HG02973 (cell line): Measurements from ENCODE around the gene DESI1.
"Not testable (repeated sequence)": the region's sequence is repeated elsewhere in the genome, so short reads cannot be mapped to it uniquely, and the experiment has no call there.

Experiments used
- ATAC-seq: cut with Tn5 transposase; IDR thresholded peaks from one replicate; pipeline ENCODE4 v1.9.1; 2021; ENCODE audit warnings: moderate library complexity; ENCODE audit not compliant: unreplicated experiment

The DESI1 gene

GRCh38 chr22:41620589-41621098 is at the start of gene DESI1:
Gene DESI1, minus strand, starts transcription at chr22:41621043. Its CDS starts 204 bp downstream, at chr22:41620839.
- ATAC-seq: peak; percentile 17

GRCh38 chr22:41668971-41669911 is 48.4 kb upstream of the DESI1 start:
- no peak for ATAC-seq

DNA sequence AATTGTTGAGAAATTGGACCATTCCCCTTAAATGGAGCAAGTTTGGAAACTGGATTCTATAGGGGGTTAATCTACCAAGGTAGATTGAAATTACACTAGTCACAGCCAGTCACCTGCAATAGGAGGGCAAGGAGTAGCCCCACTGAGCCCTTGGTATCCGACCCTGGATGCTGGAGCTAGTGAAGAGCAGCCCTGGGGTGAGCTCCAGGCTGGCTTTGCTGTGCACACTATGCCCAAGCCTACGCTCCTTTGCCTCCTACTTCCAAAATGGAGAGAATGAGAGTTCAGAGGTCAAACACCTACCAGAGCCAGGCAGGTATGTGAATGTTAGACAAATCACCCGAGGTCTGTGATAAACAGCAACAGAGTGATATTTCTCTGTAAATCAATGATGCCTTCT is 44.1 kb upstream of the DESI1 start:
- no peak for ATAC-seq

DNA sequence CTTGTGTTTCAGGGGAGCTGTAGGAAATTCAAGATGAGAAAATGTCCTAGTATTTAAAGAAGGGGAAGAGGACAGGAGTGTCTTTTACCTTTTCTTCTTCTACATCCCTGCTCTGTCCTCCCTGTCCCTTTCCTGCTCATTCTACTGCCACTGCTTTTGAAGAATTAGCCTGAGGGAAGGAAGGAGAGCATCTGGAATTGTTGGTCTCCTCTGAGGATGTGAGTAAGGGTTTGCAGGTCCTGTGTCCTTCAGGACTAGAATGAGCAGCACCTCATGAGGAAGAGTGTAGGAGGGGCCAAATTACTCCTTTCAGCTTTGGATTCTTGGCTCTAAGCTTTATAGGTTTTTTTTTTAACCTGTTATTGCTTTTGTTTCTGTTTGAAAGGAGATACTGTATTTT is 43.6 kb upstream of the DESI1 start:
- ATAC-seq: no peak

GRCh38 chr22:41663594-41663993 is 42.8 kb upstream of the DESI1 start:
- not testable (repeated sequence) for ATAC-seq

DNA sequence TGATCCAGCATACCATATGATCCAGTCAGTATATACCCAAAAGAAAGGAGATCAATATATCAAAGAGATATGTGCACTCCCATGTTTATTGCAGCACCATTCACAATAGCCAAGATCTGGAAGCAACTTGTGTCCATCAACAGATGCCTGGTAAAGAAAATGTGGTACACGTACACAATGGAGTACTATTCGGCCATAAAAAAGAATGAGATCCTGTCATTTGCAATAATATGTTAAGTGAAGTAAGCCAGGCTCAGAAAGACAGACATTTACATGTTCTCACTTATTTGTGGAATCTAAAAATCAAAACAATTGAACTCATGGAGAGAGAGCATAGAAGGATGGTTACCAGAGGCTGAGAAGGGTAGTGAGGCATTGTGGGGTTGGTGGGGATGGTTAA is 40.9 kb upstream of the DESI1 start:
- no peak for ATAC-seq

DNA sequence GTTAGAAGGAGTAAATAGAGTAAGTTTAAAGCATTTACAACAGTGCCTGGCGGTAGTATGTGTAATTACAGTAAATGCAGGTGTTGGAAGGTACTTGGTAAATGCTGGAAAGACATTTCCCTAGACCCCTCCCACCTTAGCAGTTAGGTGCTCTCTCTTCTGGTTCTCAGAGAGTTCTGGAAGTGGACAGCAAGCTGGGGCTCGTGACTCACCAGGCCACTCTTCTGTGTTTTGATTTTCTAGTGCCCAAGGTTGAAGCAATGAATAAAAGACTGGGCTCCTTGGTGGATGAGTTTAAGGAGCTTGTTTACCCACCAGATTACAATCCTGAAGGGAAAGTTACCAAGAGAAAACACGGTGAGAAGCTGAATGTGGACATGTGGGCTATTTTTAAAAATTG is 40.2 kb upstream of the DESI1 start:
- no peak for ATAC-seq

DNA sequence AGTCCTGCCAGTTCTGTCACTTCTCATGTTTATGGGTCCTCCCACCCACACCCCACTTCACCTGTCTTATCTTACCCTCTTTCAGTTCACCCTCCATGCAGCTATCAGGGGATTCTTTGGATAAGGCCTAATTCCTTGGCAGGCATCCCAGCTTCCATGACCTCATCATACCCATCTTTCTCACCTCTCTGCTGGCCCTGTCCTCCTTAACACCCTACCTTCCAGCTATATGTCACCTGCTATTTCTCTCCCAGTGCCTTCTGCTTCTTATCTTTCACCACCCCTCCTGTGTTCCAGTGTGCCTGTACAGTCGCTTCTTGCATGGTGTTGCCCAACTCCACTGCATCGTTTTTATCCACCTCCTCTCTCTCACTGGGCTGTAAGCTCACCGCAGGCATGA is 39.6 kb upstream of the DESI1 start:
- ATAC-seq: no peak

GRCh38 chr22:41659941-41660340 is 39.1 kb upstream of the DESI1 start:
- ATAC-seq: no peak

DNA sequence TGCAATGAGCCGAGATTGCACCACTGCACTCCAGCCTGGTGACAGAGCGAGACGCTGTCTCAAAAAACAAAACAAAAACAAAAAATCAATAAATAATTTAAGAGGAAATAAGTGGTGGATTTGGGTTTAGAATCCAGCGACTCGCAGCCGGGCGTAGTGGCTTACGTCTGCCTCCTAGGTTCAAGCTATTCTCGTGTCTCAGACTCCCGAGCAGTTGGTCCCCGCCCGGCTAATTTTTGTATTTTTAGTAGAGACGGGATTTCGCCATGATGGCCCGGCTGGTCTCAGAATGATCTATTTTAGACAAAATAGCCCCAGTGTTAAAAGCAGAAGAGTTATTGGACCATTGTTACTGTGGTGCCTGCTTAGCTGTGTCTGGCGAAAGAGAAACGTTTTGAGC is 38.0 kb upstream of the DESI1 start:
- ATAC-seq: no peak

GRCh38 chr22:41657709-41658108 is 36.9 kb upstream of the DESI1 start:
- no peak for ATAC-seq

GRCh38 chr22:41656556-41656955 is 35.7 kb upstream of the DESI1 start:
- ATAC-seq: no peak

GRCh38 chr22:41654322-41654721 is 33.5 kb upstream of the DESI1 start:
- ATAC-seq: no peak

DNA sequence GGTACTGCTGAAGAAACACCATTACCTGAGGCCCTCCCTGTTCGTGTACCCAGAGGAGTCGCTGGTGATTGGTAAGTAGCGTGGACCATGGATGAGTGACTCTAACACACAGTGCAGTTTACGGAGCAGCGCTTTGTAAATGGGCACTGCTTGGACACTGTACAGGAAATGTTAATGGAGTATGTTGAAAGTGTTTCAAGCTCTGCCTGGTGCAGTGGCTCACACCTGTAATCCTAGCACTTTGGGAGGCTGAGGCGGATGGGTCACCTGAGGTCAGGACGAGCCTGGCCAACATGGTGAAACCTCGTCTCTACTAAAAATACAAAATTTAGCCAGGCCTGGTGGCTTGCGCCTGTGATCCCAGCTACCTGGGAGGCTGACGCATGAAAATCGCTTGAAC is 30.0 kb upstream of the DESI1 start:
- no peak for ATAC-seq

GRCh38 chr22:41650229-41650628 is 29.4 kb upstream of the DESI1 start:
- ATAC-seq: no peak

DNA sequence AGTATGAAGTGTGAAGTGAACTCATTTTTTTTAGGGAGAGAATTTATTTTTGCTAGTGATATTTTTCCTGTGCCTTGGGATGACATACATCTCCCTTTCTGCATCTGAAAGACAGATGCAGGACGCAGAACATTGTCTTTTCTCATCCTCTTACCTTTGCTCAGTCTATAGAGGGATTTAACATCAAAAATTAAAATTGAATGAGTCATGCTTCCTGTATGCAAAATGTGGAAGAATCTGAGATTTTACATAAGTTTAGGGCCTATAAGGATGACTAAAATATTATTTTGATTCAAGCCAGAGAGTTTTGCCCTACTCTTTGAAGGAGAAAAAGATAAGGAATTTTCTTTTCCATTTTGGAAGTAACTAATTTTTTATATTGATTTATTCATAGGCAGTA is 27.6 kb upstream of the DESI1 start:
- no peak for ATAC-seq

DNA sequence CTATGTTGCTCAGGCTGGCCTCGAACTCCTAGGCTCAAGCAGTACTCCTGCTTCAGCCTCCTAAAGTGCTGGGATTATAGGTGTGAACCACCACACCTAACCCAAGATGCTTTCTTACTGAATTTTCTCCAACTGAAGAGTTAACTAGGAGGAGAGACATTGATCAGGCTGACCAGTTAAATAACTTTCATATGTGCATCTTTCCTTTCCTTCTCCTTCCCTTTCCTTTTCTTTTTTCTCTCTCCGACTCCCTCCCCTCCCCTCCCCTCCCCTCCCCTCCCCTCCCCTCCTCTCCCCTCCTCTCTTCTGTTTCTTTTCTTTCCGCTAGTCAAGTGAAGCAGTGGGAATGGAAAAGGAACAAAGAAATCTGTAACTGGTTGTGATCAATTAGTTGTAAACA is 26.9 kb upstream of the DESI1 start:
- no peak for ATAC-seq

- no peak for ATAC-seq
Observed at GRCh38 chr22:41642331-41643110, 21.7 kb upstream of the DESI1 start.

- ATAC-seq: no peak
Observed at GRCh38 chr22:41641854-41642253, 21.0 kb upstream of the DESI1 start.

- ATAC-seq: no peak
Observed at GRCh38 chr22:41638748-41639147, 17.9 kb upstream of the DESI1 start.

DNA sequence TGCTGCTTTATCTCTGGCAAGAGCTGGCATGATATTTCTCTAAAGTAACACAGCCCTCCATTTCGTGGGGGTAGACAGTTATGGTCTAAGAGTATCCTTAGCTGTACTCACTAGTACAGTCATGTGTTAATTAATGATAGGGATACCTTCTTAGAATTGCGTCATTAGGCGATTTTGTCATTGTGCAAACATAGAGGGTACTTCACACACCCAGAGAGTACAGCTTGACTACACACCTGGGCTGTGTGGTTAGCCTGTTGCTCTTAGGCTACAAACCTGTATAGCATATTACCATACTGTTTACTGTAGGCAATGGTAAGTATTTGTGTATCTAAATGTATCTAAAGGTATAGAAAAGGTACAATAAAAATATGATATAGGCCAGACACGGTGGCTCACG is 17.3 kb upstream of the DESI1 start:
- ATAC-seq: no peak

- ATAC-seq: not testable (repeated sequence)
Observed at GRCh38 chr22:41637623-41638022, 16.8 kb upstream of the DESI1 start.
